PC-9 (cell line): Measurements from ENCODE around the gene TSHZ2. TPM values are rescaled to one million over a fixed set of nuclear protein-coding genes. Genes with fewer than 3 reads are reported as not detected.

ENCODE experiments used
- BruUV-seq: library from RNA; stranded (reverse); fragments of 400-500 nt; replicated peaks from 2 replicates; lab custom pipeline; 2021; lab: Mats Ljungman, UMichigan
- CTCF ChIA-PET: fragments of 300-600 bp; sonication (Branson Sonifier 250); formaldehyde crosslinking; loops from one replicate; lab custom pipeline; 2022; ENCODE audit warnings: antibody characterized with exemption; lab: Charles Lee
- POLR2A ChIA-PET: fragments of 300-600 bp; sonication (Branson Sonifier 250); formaldehyde crosslinking; loops from one replicate; lab custom pipeline; 2022; ENCODE audit warnings: antibody characterized with exemption; ENCODE audit not compliant: unreplicated experiment; lab: Charles Lee
- DNase-seq, 2 experiments: peaks; one replicate each; pipeline versions ENCODE4 v3.0.0 to v3.0.0-alpha.2; 2015 to 2022; ENCODE audit warnings: mixed read lengths in 1 of 2
- H2AFZ ChIP-seq: fragments of 200-600 bp; sonication (generic); 2 replicates; pipeline ENCODE4 v1.8.1; 2017; ENCODE audit warnings: antibody characterized with exemption
- H3F3A ChIP-seq: fragments of 200-600 bp; sonication (generic); 2 replicates; pipeline ENCODE4 v1.8.1; 2017; ENCODE audit warnings: antibody characterized with exemption, mild to moderate bottlenecking, low read depth; ENCODE audit not compliant: insufficient read depth
- H3K27ac ChIP-seq: fragments of 200-600 bp; sonication (generic); 2 replicates; pipeline ENCODE4 v1.6.1; 2016; ENCODE audit warnings: mixed run types
- H3K27me3 ChIP-seq: fragments of 200-600 bp; sonication (generic); 2 replicates; pipeline ENCODE4 v1.6.1; 2016; ENCODE audit warnings: low read depth, mixed run types; ENCODE audit not compliant: insufficient read depth
- H3K36me3 ChIP-seq: fragments of 200-600 bp; sonication (generic); 2 replicates; pipeline ENCODE4 v1.6.1; 2016; ENCODE audit warnings: low read depth, mixed run types
- H3K4me1 ChIP-seq: fragments of 200-600 bp; sonication (generic); replicated peaks from 2 replicates; pipeline ENCODE4 v1.6.1; 2016; ENCODE audit warnings: mixed run types; ENCODE audit not compliant: insufficient read depth
- H3K4me2 ChIP-seq: fragments of 200-600 bp; sonication (generic); 2 replicates; pipeline ENCODE4 v1.6.1; 2017; ENCODE audit warnings: mixed run types
- H3K4me3 ChIP-seq: fragments of 200-600 bp; sonication (generic); 2 replicates; pipeline ENCODE4 v1.6.1; 2016; ENCODE audit warnings: mixed run types
- H3K79me2 ChIP-seq: fragments of 200-600 bp; sonication (generic); 2 replicates; pipeline ENCODE4 v1.6.1; 2017; ENCODE audit warnings: low read depth, mixed run types
- H3K9me2 ChIP-seq: fragments of 200-600 bp; sonication (generic); 2 replicates; pipeline ENCODE4 v1.8.1; 2017; ENCODE audit warnings: mild to moderate bottlenecking; ENCODE audit not compliant: insufficient read depth
- H3K9me3 ChIP-seq: fragments of 200-600 bp; sonication (generic); 2 replicates; pipeline ENCODE4 v1.8.1; 2016; ENCODE audit warnings: low read depth; ENCODE audit not compliant: insufficient read depth
- H4K20me1 ChIP-seq: fragments of 200-600 bp; sonication (generic); 2 replicates; pipeline ENCODE4 v1.8.1; 2017; ENCODE audit not compliant: insufficient read depth
- EZH2 ChIP-seq: fragments of 200-600 bp; sonication (generic); IDR thresholded peaks from 2 replicates; pipeline ENCODE4 v1.8.0; 2017; ENCODE audit warnings: antibody characterized with exemption, low read depth
- intact Hi-C: fragments of 100-400 bp; cut with micrococcal nuclease; formaldehyde crosslinking; loops from one replicate; pipeline ENCODE4 v1.10.0; 2022; ENCODE audit not compliant: unreplicated experiment
- total RNA-seq: library from RNA; stranded (reverse); gene quantifications from 2 replicates; pipeline ENCODE4 v1.2.3, GENCODE V29; 2021
- TF ChIP-seq, protein P1 (sequence below): fragments of 200-600 bp; sonication (generic); conservative IDR thresholded peaks from 2 replicates; pipeline ENCODE4 v1.6.1; 2017; ENCODE audit warnings: mixed run types, antibody characterized with exemption, mild to moderate bottlenecking, moderate library complexity

The TSHZ2 gene
- total RNA-seq, 1 experiment from 2014 or later = not detected

DNA sequence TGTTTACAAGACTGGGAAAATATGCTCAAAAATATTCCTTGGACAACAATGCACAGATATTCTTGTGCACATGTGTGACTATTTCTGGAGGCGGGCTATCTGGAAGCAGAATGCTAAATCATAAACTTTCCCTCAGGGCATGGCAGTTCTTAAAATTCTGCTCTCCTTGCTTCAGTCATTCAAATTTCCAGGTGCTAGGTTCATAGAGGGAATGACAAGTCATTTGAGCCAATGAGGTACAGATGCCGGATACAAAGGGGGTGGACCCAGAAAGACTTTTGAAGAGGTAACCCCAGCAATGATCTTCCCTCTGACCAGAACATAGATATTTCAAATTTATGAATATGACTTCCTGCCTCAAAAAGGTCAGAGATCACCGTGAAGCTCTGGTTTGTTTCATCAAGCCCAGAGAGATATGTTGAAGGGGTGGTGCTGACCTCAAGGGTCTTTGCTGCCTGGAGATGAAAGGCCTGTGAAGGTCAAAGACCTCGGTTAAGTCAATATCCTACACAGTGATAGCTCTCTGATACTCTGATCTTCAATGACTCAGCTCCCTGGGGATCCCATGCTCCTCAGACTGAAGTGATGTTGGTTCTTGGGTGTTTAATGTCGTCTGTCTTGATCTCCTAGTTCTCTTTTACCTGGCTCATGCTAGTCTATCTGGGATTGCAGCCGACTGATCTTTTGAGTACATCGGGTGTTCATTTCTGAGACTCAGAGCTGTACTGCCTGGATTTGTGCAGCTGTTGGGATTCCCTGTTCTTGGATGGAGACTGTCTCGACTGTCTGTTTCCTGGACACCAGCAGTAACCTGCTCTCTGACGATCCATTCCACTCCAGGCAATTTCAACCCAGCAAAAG lies 47.5 kb upstream of the TSHZ2 start:
- Histone ChIP-seq H4K20me1 (no peaks in the 10 kb centered on the region), H3F3A (no peaks in the 10 kb centered on the region), H3K9me3 (no peaks in the 10 kb centered on the region), H3K27me3 (peaks cover 10% of the 10 kb centered on the region; the same call in 1 of the 2 replicates), H3K79me2 (no peaks in the 10 kb centered on the region), H3K9me2 (no peaks in the 10 kb centered on the region), H3K4me2 (no peak overlapping the region), H2AFZ (no peak overlapping the region), H3K4me1 (no peaks in the 10 kb centered on the region), H3K4me3 (no peak overlapping the region), H3K36me3 (no peaks in the 10 kb centered on the region), H3K27ac (no peak overlapping the region)
- BruUV-seq = no TSS peak
- DNase-seq = no peak
- CTCF ChIA-PET = no interaction called here
- POLR2A ChIA-PET = no interaction called here
- intact Hi-C loops = no loop called here
- TF ChIP-seq, protein P1, sequence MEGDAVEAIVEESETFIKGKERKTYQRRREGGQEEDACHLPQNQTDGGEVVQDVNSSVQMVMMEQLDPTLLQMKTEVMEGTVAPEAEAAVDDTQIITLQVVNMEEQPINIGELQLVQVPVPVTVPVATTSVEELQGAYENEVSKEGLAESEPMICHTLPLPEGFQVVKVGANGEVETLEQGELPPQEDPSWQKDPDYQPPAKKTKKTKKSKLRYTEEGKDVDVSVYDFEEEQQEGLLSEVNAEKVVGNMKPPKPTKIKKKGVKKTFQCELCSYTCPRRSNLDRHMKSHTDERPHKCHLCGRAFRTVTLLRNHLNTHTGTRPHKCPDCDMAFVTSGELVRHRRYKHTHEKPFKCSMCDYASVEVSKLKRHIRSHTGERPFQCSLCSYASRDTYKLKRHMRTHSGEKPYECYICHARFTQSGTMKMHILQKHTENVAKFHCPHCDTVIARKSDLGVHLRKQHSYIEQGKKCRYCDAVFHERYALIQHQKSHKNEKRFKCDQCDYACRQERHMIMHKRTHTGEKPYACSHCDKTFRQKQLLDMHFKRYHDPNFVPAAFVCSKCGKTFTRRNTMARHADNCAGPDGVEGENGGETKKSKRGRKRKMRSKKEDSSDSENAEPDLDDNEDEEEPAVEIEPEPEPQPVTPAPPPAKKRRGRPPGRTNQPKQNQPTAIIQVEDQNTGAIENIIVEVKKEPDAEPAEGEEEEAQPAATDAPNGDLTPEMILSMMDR = no peak
- no peak for TF ChIP-seq EZH2

DNA sequence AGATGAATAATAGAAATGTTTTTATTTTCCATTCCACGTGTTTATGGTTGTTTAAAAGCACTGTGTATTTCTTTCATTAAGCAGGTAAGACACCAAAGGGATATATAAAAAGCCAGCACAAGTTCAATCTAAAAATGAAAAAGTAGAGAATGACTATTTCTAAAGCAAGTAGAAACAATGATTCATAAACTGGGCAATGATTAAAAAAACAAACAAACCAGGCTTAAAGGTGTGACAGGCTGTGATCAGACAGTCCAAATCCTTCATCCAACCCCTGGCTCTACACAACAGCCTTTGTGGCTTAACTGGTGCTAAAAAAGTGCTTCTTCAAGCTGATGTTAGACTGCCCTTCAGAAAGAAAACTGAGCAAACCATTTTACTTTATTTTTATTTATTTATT lies 45.7 kb upstream of the TSHZ2 start:
- CTCF ChIA-PET = no interaction called here
- Histone ChIP-seq H3K27ac (no peak overlapping the region), H3K4me2 (no peak overlapping the region)

DNA sequence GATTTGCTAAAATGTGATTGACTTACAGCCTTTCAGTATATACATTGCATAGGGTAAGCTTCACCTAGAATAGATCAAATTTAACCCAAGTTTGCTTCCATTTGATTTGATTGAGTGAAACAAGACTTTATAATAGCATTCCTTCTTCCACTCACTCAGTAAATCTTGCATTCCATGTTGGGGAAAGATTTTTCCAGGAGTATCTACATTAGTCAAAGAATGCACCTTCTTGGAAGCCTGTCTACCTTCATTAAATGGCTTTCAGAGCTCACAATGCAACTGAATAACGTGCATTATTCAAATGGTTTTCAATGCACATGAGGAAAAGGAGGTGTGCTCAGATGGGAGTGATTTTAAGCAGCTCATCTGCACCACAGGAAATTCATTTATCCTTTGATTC lies 38.3 kb upstream of the TSHZ2 start:
- no peaks in the 10 kb centered on the region for H4K20me1 ChIP-seq
- H3K9me2 ChIP-seq = no peaks in the 10 kb centered on the region
- H3K4me3 ChIP-seq = no peak overlapping the region
- TF ChIP-seq, protein P1 = no peak
- TF ChIP-seq EZH2 = no peak
- H3K36me3 ChIP-seq = no peaks in the 10 kb centered on the region
- H3K27ac ChIP-seq = no peak overlapping the region
- H3K27me3 ChIP-seq = peaks cover 29% of the 10 kb centered on the region; the same call in 1 of the 2 replicates
- no TSS peak for BruUV-seq
- no peaks in the 10 kb centered on the region for H3K79me2 ChIP-seq
- H3F3A ChIP-seq = no peaks in the 10 kb centered on the region
- no peaks in the 10 kb centered on the region for H3K9me3 ChIP-seq
- no peak for DNase-seq
- H2AFZ ChIP-seq = no peak overlapping the region
- CTCF ChIA-PET = no interaction called here
- no peak overlapping the region for H3K4me2 ChIP-seq
- intact Hi-C loops = no loop called here
- POLR2A ChIA-PET = no interaction called here
- H3K4me1 ChIP-seq = no peaks in the 10 kb centered on the region

More for the DNA sequence above, 45.7 kb upstream of the TSHZ2 start:
- no peaks in the 10 kb centered on the region for H3K36me3 ChIP-seq
- H3K4me3 ChIP-seq = no peak overlapping the region
- POLR2A ChIA-PET = no interaction called here
- no peaks in the 10 kb centered on the region for H3K4me1 ChIP-seq
- H3K27me3 ChIP-seq = peaks cover under 1% of the 10 kb centered on the region; the same call in 1 of the 2 replicates
- H4K20me1 ChIP-seq = no peaks in the 10 kb centered on the region
- no peaks in the 10 kb centered on the region for H3F3A ChIP-seq
- no TSS peak for BruUV-seq
- H3K9me3 ChIP-seq = no peaks in the 10 kb centered on the region
- H2AFZ ChIP-seq = no peak overlapping the region
- DNase-seq = no peak
- intact Hi-C loops = no loop called here
- H3K79me2 ChIP-seq = no peaks in the 10 kb centered on the region
- TF ChIP-seq, protein P1 = no peak
- TF ChIP-seq EZH2 = no peak
- H3K9me2 ChIP-seq = no peaks in the 10 kb centered on the region
